Measurements from ENCODE around the gene SDC3. TPM values are rescaled to one million over a fixed set of nuclear protein-coding genes. Genes with fewer than 3 reads are reported as not detected.

Gene SDC3
- total RNA-seq, 1 donor from 2014 or later, result 51.3 TPM

DNA sequence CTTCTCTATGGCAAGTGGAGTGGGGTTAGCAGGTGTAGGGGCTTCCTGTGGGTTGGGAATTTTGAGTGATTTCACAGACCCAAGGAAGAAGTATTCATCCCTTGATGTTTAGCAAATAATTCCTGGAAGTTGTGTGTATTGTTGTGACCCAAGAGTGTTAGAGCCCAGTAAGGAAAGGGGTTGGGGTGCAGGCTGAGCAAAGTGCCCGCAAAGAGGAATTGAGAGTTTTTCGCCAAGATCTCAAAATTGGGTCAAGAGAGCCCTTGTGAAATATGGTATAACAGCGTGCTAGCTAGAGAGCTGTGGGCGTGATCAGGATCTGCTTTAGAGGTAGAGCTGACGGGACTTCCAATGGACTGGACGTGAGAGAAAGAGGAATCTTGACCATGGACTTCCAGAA is 78.0 kb downstream of the SDC3 start:
- Mint-ChIP-seq H3K36me3 (ENCODE audit: low read depth, unreplicated experiment) (no peaks in the 10 kb centered on the region), H3K27me3 (ENCODE audit: unreplicated experiment) (peaks cover 8% of the 10 kb centered on the region), H3K4me3 (ENCODE audit: unreplicated experiment) (no peak overlapping the region), H3K9me3 (ENCODE audit: unreplicated experiment) (no peaks in the 10 kb centered on the region), H3K4me1 (ENCODE audit: unreplicated experiment) (peaks cover 11% of the 10 kb centered on the region), H3K27ac (ENCODE audit: unreplicated experiment) (no peak overlapping the region)
- DNase-seq (ENCODE audit: low spot score), result no peak
- TF ChIP-seq CTCF (IDR thresholded peaks at IDR 0.05; ENCODE audit: unreplicated experiment), result no peak

DNA sequence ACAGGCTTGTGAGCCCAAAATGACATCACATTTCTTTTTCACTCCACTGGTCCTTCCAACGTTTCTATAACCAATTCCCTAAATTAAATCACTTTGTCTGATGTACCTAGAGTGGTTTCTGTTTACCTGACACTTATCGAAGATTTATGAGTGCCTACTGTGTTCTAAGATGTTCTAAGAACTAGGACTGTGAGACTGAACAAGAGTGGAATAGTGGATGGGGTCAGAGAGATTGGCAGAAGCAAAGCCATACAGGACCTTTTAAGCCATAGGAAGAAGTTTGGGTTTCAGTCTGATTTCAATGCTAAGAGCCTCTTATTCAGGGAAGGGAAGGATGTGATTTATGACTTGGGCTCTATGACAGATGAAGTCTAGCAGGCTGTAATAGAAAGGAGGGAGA is 78.7 kb downstream of the SDC3 start:
- peak overlapping the region; percentile 40 for H3K4me3 Mint-ChIP-seq (ENCODE audit: unreplicated experiment)
- no peak for TF ChIP-seq CTCF (IDR thresholded peaks at IDR 0.05; ENCODE audit: unreplicated experiment)
- no peaks in the 10 kb centered on the region for H3K9me3 Mint-ChIP-seq (ENCODE audit: unreplicated experiment)
- H3K36me3 Mint-ChIP-seq (ENCODE audit: low read depth, unreplicated experiment), result no peaks in the 10 kb centered on the region
- peaks cover 10% of the 10 kb centered on the region for H3K27me3 Mint-ChIP-seq (ENCODE audit: unreplicated experiment)
- no peak overlapping the region for H3K27ac Mint-ChIP-seq (ENCODE audit: unreplicated experiment)
- H3K4me1 Mint-ChIP-seq (ENCODE audit: unreplicated experiment), result peaks cover 15% of the 10 kb centered on the region
- DNase-seq (ENCODE audit: low spot score), result no peak

- H3K4me1 Mint-ChIP-seq (ENCODE audit: unreplicated experiment), result peaks cover 13% of the 10 kb centered on the region
- DNase-seq (ENCODE audit: low spot score), result no peak
- no peak for TF ChIP-seq CTCF (IDR thresholded peaks at IDR 0.05; ENCODE audit: unreplicated experiment)
- no peaks in the 10 kb centered on the region for H3K36me3 Mint-ChIP-seq (ENCODE audit: low read depth, unreplicated experiment)
- peaks cover 13% of the 10 kb centered on the region for H3K27me3 Mint-ChIP-seq (ENCODE audit: unreplicated experiment)
- no peak overlapping the region for H3K27ac Mint-ChIP-seq (ENCODE audit: unreplicated experiment)
- no peak overlapping the region for H3K4me3 Mint-ChIP-seq (ENCODE audit: unreplicated experiment)
- H3K9me3 Mint-ChIP-seq (ENCODE audit: unreplicated experiment), result no peaks in the 10 kb centered on the region
Observed at GRCh38 chr1:30824736-30825429, 83.7 kb downstream of the SDC3 start.

GRCh38 chr1:30823969-30824735 is 84.4 kb downstream of the SDC3 start:
- Mint-ChIP-seq H3K27ac (ENCODE audit: unreplicated experiment) (peak overlapping the region; percentile 87), H3K4me3 (ENCODE audit: unreplicated experiment) (peak overlapping the region; percentile 81), H3K27me3 (ENCODE audit: unreplicated experiment) (peaks cover 16% of the 10 kb centered on the region), H3K4me1 (ENCODE audit: unreplicated experiment) (peaks cover 11% of the 10 kb centered on the region), H3K9me3 (ENCODE audit: unreplicated experiment) (no peaks in the 10 kb centered on the region), H3K36me3 (ENCODE audit: low read depth, unreplicated experiment) (no peaks in the 10 kb centered on the region)
- peak; percentile 93 for DNase-seq (ENCODE audit: low spot score)
- no peak for TF ChIP-seq CTCF (IDR thresholded peaks at IDR 0.05; ENCODE audit: unreplicated experiment)

DNA sequence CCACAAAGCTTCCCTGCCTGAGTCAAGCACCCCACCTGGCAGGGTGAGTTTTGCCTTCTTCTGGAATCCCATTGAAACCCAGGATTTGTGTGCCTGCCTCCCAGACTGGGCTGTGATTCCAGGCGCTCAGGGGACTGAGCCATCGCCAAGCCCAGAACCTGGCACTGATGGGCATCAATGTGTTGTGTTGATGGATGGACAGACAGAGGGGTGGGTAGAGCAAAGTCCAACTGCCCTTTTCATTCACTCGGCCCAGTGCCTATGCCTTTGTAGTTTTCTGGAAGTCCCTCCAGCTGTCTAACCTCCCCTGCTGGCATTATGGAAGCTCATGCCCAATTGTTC is 85.0 kb downstream of the SDC3 start:
- Mint-ChIP-seq H3K36me3 (ENCODE audit: low read depth, unreplicated experiment) (no peaks in the 10 kb centered on the region), H3K9me3 (ENCODE audit: unreplicated experiment) (no peaks in the 10 kb centered on the region), H3K4me3 (ENCODE audit: unreplicated experiment) (peak overlapping the region; percentile 81), H3K4me1 (ENCODE audit: unreplicated experiment) (peaks cover 11% of the 10 kb centered on the region), H3K27me3 (ENCODE audit: unreplicated experiment) (peaks cover 18% of the 10 kb centered on the region), H3K27ac (ENCODE audit: unreplicated experiment) (peak overlapping the region; percentile 87)
- no peak for DNase-seq (ENCODE audit: low spot score)
- TF ChIP-seq CTCF (IDR thresholded peaks at IDR 0.05; ENCODE audit: unreplicated experiment), result no peak
